ENCODE results near the gene CWC25. TPM values are rescaled to one million over a fixed set of nuclear protein-coding genes. Genes with fewer than 3 reads are reported as not detected.
A peak's percentile ranks its signal among the peaks of the same experiment; 100 is the strongest.

Gene CWC25
- total RNA-seq, 1 experiment from 2014 or later: 15.8 TPM

DNA sequence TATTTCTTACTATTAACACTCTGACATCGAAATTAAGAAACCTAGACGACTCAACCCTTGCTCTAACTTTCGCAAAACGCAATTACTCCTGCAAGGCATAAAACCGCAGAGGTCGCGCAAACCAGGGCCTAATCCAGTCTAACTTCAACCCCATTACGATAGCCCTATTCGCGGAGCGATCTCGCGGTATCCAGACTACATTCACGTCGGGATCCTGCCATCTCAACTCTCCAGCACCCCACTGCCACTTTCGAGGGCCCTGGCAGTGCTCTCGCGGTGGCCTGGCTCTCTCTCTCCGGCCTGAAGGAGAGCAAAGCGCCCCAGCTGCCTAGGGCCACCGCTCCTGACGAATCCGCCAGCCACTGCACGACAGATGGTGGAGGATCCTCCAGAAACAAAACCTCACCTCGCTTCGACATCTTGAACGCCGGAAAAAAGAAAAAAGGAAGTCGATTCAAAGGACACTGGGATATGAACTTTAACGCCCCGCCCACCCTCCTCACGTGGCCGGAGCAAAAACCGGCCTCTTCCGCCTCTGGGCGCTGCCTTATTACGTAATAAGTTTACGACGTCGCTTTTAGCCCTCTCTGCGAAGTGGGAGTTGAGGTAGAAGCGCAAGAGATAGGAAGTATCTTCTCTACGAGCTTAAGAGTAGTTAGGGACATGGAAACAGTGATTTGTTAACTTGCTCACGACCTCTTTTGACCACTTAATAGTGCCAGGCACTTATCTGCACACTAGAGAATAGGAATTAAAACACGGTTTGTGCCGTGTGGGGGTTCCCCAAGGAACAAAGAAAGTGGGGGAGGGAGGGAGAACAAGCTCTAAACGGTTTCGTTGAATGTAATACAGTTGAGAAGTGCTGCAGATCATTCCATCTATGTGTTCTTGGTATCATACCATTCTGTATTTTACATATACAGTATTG is 28.4 kb upstream of the CWC25 start, which contains the start of gene RPL23:
Gene RPL23 (minus strand): TSS at position 430 of the 928 bp plus-strand sequence. CDS start 11 bp downstream, at position 419.
- DNase-seq (ENCODE audit: low spot score): peak; percentile 97

- DNase-seq (ENCODE audit: low spot score): no peak
These were observed 27.7 kb upstream of the CWC25 start for GRCh38 chr17:38852771-38853291.

DNA sequence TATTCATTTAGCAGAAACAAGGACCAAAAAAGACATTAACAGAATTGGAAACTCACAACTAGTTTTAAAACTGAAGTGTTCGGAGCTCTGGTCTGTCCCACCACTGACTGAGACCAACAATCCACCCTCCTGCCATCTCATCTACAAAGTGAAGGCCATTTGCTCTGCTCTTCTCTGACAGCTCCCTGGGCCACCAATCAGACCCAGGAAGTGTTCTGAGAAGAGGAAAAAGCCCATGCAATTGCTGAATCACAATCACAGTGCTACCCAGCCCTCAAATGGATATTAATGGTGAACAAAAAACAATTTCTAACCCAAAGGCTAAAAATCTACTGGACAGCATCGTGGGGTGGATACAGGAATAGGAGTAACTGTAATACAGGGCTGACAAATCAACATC is 26.3 kb upstream of the CWC25 start:
- DNase-seq (ENCODE audit: low spot score): no peak

DNA sequence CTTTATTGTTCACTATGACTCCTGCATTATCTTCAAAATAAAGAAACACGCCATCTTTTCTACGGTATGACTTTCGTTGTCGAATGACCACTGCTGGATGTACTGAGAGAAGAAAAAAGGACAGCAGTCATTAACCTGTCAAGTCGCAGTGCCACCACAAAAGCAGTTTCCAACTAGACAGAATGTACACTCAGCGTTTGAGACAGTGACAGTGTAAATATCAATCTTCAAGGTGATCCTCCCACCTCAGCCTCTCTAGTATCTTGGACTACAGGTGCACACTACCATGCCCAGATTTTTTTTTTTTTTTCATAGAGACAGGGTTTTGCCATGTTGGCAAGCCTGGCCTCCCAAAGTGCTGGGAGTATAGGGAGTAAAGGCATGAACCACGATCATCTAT is 25.3 kb upstream of the CWC25 start:
- DNase-seq (ENCODE audit: low spot score): no peak

GRCh38 chr17:38848939-38849605 is 24.0 kb upstream of the CWC25 start:
- no peak for DNase-seq (ENCODE audit: low spot score)

GRCh38 chr17:38848557-38848891 is 23.4 kb upstream of the CWC25 start:
- no peak for DNase-seq (ENCODE audit: low spot score)

- DNase-seq (ENCODE audit: low spot score): no peak
These were observed 19.2 kb upstream of the CWC25 start for GRCh38 chr17:38844261-38844757.

- DNase-seq (ENCODE audit: low spot score): no peak
These were observed 684 bp upstream of the CWC25 start for GRCh38 chr17:38825762-38826247.

- DNase-seq (ENCODE audit: low spot score): peak; percentile 60
These were observed 9.4 kb downstream of the CWC25 start for GRCh38 chr17:38815576-38816193.

DNA sequence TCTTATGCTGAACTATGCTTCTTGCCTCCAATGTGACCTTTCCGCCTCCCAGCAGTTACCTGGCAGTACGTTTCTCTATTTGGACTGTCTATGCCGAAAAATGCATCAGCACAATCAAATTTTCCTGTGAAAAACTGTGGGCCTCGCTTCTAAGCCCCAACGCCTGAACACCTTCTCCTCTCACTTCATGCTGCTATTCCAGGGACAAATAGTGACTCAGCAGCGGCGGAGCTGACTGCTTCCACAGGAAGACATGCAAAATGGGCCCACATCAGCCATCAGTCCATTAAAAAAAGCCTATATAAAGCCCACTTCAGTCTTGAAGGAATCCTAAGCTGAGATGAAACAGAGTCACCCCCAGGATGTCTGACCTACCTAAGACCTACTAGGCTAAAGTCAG is 15.3 kb downstream of the CWC25 start:
- no peak for DNase-seq (ENCODE audit: low spot score)

DNA sequence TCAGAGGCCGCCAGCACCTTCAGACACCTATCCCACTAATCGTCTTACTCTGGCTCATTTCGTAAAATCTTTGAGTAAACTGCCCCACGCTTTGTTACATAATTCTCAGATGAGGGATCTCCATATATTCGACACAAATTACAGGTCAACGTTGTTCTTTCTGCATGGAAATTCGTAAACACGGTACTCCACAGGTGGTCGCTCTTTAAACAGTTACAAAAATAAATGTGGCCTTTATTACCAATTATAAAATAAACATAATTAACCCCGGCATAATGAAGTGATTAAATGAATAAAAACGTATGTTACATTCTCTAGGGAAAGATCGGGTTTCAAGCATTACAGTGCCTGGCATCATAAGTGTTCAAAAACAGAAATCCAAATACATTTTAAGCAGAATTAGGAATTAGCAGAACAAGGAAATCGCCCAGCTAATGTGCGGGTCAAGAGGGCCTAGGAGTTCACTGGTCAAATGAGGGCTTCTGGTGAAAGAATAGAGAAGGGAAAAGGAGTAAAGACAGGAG is 24.8 kb downstream of the CWC25 start:
- no peak for DNase-seq (ENCODE audit: low spot score)

DNA sequence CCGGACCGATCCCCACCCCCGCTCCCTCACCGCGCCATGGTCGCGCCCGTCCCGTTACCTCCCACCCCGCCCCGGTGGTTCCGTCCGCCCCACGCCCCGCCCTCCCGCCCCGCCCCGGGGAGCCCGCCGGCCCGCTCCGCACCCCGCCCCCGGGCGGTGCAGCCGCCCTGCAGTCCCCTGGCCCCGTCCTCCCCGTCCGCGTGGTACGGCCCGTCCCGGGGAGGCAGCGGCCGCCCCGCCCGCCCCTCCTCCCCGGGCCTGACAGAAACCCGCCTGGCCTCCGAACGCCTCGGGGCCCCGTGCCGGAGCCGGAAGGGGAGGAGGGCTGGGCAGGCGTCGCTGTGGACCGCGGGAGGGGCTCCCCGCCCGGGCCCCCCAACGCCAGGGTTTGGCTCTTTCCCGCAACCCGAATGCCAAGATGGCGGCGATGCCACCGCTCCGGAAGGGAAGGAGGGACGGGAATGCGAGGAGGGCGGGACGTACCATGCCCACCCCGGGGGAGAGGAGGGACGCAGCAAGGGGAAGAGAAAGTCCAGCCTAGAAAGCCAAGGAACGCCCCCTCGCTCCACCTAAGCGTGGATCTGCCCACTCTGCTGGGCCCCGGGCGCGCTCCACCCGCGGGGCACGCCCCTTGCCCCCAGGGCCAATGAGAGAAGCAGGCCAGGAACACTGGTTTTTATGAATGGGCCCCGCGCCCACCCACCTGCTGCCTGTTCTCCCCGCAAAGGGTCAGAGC is 25.5 kb downstream of the CWC25 start, which contains the start of gene PIP4K2B:
Gene PIP4K2B (minus strand): TSS at position 56 of the 736 bp plus-strand sequence. CDS start 132 bp downstream, outside the sequence.
- peak; percentile 98 for DNase-seq (ENCODE audit: low spot score)

GRCh38 chr17:38798614-38799500 is 26.3 kb downstream of the CWC25 start:
- DNase-seq (ENCODE audit: low spot score): peak; percentile 42

- DNase-seq (ENCODE audit: low spot score): no peak
These were observed 27.3 kb downstream of the CWC25 start for GRCh38 chr17:38797828-38798227.

DNA sequence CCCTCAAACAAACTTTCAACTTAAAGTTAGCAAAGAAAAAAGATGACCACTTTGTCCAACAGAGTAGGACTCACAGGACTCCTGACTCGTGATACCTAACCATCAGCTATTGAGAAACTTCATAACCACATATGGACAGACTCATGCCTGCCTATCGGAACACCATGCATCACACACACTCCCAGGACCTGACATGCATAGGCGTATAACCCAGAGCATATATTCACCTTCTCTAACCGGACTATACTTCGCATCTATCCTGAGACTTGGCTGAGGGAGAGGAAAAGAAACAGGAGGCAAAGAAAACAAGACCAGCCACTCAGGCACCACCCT is 28.0 kb downstream of the CWC25 start:
- DNase-seq (ENCODE audit: low spot score): no peak

DNA sequence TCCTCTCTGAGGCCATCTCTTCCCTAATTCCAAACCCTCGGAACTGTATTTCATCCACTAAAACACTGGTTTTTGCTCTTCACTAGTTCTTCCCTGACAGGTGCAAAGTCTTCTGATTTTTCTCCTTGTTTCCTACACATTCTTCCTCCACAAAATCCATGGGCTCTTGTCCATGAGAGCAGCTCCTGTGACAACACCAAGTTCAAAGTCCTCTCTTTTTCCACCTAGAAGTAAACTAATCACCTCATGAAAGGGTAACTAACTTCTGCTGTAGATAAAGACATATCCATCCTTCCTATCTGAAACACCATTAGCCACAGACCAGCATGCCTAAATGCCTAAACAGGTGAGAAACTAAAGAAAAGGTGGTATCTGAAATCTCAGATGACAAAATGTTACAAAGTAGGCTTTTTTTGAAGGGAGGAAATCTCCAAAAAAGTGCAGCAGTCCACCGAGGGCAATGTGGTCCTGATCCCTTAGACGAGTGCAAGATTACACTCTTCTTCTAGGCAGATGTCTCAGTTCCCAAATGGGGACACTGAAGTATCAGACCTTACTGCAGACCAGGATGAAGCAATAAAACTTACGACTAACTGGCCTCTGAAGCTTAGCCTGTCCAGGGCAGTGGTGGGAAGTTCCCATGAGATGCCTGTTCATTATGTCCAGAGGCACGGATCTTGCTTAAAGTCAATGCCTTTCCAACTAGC is 28.5 kb downstream of the CWC25 start:
- DNase-seq (ENCODE audit: low spot score): no peak

- DNase-seq (ENCODE audit: low spot score): no peak
These were observed 30.9 kb downstream of the CWC25 start for GRCh38 chr17:38794221-38794620.

- no peak for DNase-seq (ENCODE audit: low spot score)
These were observed 34.0 kb downstream of the CWC25 start for GRCh38 chr17:38791162-38791561.

- peak; percentile 33 for DNase-seq (ENCODE audit: low spot score)
These were observed 34.9 kb downstream of the CWC25 start for GRCh38 chr17:38790148-38790707.

All from A172 (cell line).